ENCODE results near the gene PANK4. TPM values are rescaled to one million over a fixed set of nuclear protein-coding genes. Genes with fewer than 3 reads are reported as not detected.

Gene PANK4
- total RNA-seq, 1 experiment from 2014 or later = 20.5 TPM

DNA sequence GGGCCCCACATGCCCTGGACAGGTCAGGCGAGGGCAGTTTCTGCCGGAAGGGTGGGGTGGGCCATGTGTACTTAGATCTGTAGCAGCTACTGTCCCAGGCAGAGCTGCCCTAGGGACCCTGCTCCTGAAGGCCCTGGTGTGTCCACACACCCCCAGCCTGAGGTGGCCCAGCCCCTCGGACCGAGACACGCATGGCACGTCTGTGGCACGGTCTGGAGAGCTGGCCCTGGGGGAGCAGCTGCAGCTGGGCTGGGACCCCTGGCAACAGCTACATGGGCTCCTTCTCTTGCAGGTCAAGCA is 24.6 kb downstream of the PANK4 start:
- H3K9me2 ChIP-seq (ENCODE audit: insufficient read depth) = no peaks in the 10 kb centered on the region
- H3K27me3 ChIP-seq (ENCODE audit: insufficient read depth, low read depth) = no peaks in the 10 kb centered on the region
- DNase-seq = no peak
- H3K9me3 ChIP-seq (ENCODE audit: insufficient read depth, low read depth) = no peaks in the 10 kb centered on the region
- no peaks in the 10 kb centered on the region for H3F3A ChIP-seq (ENCODE audit: insufficient read depth, low read depth)
- no TSS peak for BruUV-seq (replicated peaks)
- H4K20me1 ChIP-seq (ENCODE audit: insufficient read depth) = no peaks in the 10 kb centered on the region
- ChIA-PET POLR2A (ENCODE audit: unreplicated experiment) (no interaction called here), CTCF (no interaction called here)
- no peak overlapping the region for H3K4me3 ChIP-seq
- H3K4me1 ChIP-seq (replicated peaks; ENCODE audit: insufficient read depth) = peaks cover 9% of the 10 kb centered on the region; the same call in 1 of the 2 replicates
- intact Hi-C loops (cut with micrococcal nuclease; ENCODE audit: unreplicated experiment) = no loop called here
- no peak overlapping the region for H2AFZ ChIP-seq
- TF ChIP-seq EZH2 (IDR thresholded peaks at IDR 0.05; ENCODE audit: low read depth) = no peak
- TF ChIP-seq, protein P1, sequence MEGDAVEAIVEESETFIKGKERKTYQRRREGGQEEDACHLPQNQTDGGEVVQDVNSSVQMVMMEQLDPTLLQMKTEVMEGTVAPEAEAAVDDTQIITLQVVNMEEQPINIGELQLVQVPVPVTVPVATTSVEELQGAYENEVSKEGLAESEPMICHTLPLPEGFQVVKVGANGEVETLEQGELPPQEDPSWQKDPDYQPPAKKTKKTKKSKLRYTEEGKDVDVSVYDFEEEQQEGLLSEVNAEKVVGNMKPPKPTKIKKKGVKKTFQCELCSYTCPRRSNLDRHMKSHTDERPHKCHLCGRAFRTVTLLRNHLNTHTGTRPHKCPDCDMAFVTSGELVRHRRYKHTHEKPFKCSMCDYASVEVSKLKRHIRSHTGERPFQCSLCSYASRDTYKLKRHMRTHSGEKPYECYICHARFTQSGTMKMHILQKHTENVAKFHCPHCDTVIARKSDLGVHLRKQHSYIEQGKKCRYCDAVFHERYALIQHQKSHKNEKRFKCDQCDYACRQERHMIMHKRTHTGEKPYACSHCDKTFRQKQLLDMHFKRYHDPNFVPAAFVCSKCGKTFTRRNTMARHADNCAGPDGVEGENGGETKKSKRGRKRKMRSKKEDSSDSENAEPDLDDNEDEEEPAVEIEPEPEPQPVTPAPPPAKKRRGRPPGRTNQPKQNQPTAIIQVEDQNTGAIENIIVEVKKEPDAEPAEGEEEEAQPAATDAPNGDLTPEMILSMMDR (conservative IDR thresholded peaks at IDR 0.05) = no peak
- H3K79me2 ChIP-seq (ENCODE audit: low read depth) = no peaks in the 10 kb centered on the region
- no peaks in the 10 kb centered on the region for H3K36me3 ChIP-seq (ENCODE audit: low read depth)
- H3K4me2 ChIP-seq = no peak overlapping the region
- H3K27ac ChIP-seq = no peak overlapping the region

GRCh38 chr1:2501041-2501819 is 25.2 kb downstream of the PANK4 start:
- H3K79me2 ChIP-seq (ENCODE audit: low read depth) = no peaks in the 10 kb centered on the region
- POLR2A ChIA-PET (ENCODE audit: unreplicated experiment) = no interaction called here
- H3K4me2 ChIP-seq = no peak overlapping the region
- peaks cover 9% of the 10 kb centered on the region; the same call in 1 of the 2 replicates for H3K4me1 ChIP-seq (replicated peaks; ENCODE audit: insufficient read depth)
- no TSS peak for BruUV-seq (replicated peaks)
- intact Hi-C loops (cut with micrococcal nuclease; ENCODE audit: unreplicated experiment) = no loop called here
- H3K27me3 ChIP-seq (ENCODE audit: insufficient read depth, low read depth) = no peaks in the 10 kb centered on the region
- no peaks in the 10 kb centered on the region for H3K36me3 ChIP-seq (ENCODE audit: low read depth)
- DNase-seq = no peak
- no peaks in the 10 kb centered on the region for H4K20me1 ChIP-seq (ENCODE audit: insufficient read depth)
- H3F3A ChIP-seq (ENCODE audit: insufficient read depth, low read depth) = no peaks in the 10 kb centered on the region
- no peak overlapping the region for H2AFZ ChIP-seq
- CTCF ChIA-PET = no interaction called here
- H3K27ac ChIP-seq = no peak overlapping the region
- no peaks in the 10 kb centered on the region for H3K9me2 ChIP-seq (ENCODE audit: insufficient read depth)
- H3K4me3 ChIP-seq = no peak overlapping the region
- H3K9me3 ChIP-seq (ENCODE audit: insufficient read depth, low read depth) = no peaks in the 10 kb centered on the region
- TF ChIP-seq, protein P1 (conservative IDR thresholded peaks at IDR 0.05) = no peak
- TF ChIP-seq EZH2 (IDR thresholded peaks at IDR 0.05; ENCODE audit: low read depth) = no peak

DNA sequence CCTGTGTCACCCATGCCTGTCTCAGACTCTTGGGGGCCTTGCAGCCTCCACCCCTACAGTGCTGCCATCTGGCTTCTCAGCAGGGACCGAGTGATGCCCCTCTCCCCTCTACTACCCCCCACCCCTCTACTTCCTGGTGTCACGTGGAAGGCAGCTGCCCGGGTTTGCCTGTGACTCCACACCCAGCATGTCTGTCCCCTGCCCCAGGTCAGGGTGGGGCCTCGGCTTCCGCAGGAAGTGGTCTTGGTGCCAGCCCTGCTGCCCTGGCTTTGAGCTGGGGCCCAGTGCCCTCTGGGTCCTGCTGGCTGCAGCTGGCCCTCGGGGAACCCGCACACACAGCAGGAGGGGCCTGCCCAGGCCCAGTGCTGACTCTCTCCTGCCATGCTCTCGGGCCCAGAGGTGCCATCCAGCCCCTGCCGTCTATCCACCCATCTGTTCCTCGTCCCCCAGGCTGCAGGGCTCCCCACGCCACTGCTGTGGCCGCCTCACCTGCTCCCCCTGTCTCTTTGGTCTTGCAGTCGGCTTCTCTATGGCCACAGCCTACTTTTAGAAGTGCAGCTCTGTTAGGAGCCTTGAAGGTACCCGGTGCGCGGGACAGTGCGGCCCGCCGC is 26.3 kb downstream of the PANK4 start:
- intact Hi-C loops (cut with micrococcal nuclease; ENCODE audit: unreplicated experiment) = no loop called here
- no peak for DNase-seq
- H3K4me1 ChIP-seq (replicated peaks; ENCODE audit: insufficient read depth) = peaks cover 9% of the 10 kb centered on the region; the same call in 1 of the 2 replicates
- no peak overlapping the region for H2AFZ ChIP-seq
- no peak for TF ChIP-seq EZH2 (IDR thresholded peaks at IDR 0.05; ENCODE audit: low read depth)
- TF ChIP-seq, protein P1 (conservative IDR thresholded peaks at IDR 0.05) = no peak
- H3K9me3 ChIP-seq (ENCODE audit: insufficient read depth, low read depth) = no peaks in the 10 kb centered on the region
- no peak overlapping the region for H3K4me2 ChIP-seq
- no peaks in the 10 kb centered on the region for H4K20me1 ChIP-seq (ENCODE audit: insufficient read depth)
- no peaks in the 10 kb centered on the region for H3K36me3 ChIP-seq (ENCODE audit: low read depth)
- ChIA-PET CTCF (interaction anchor here (0.6 kb wide), 1 partner anchor 301 kb away, joined by 6 read pairs; no protein-coding TSS in a partner anchor), POLR2A (ENCODE audit: unreplicated experiment) (no interaction called here)
- no TSS peak for BruUV-seq (replicated peaks)
- H3K4me3 ChIP-seq = no peak overlapping the region
- H3K79me2 ChIP-seq (ENCODE audit: low read depth) = no peaks in the 10 kb centered on the region
- H3K27ac ChIP-seq = no peak overlapping the region
- H3K27me3 ChIP-seq (ENCODE audit: insufficient read depth, low read depth) = no peaks in the 10 kb centered on the region
- H3F3A ChIP-seq (ENCODE audit: insufficient read depth, low read depth) = no peaks in the 10 kb centered on the region
- no peaks in the 10 kb centered on the region for H3K9me2 ChIP-seq (ENCODE audit: insufficient read depth)
